Heart right ventricle (tissue), 16 donors: ENCODE data around the gene HOXA11. TPM values are rescaled to one million over a fixed set of nuclear protein-coding genes. Genes with fewer than 3 reads are reported as not detected.

Experiments used
- ATAC-seq, 8 donors: fragments of 200-7000 bp; cut with Tn5 transposase; one replicate each; pipeline ENCODE4 v1.9.1; 2020; ENCODE audit warnings: mild to moderate bottlenecking in 8 of 8, moderate library complexity in 8 of 8, moderate number of reproducible peaks in 1 of 8
- DNase-seq, 2 donors: peaks; one replicate each; pipeline ENCODE4 v3.0.0-alpha.2; 2020
- H3K27ac ChIP-seq, 10 donors: fragments of 200-600 bp; sonication (generic) in 2 of 10; one replicate each; pipeline versions ENCODE4 v1.5.0 to v1.8.0; 2020 to 2022; ENCODE audit warnings: mild to moderate bottlenecking in 3 of 10
- H3K27me3 ChIP-seq, 7 donors: fragments of 200-600 bp; one replicate each; pipeline ENCODE4 v1.8.0; 2021 to 2022; ENCODE audit warnings: mild to moderate bottlenecking in 2 of 7
- H3K36me3 ChIP-seq, 9 donors: fragments of 200-600 bp; sonication (generic) in 1 of 9; one replicate each; pipeline versions ENCODE4 v1.5.0 to v1.8.0; 2020 to 2022; ENCODE audit warnings: mild to moderate bottlenecking in 2 of 9
- H3K4me1 ChIP-seq, 9 donors: fragments of 200-600 bp; sonication (generic) in 1 of 9; one replicate each; pipeline versions ENCODE4 v1.5.0 to v1.8.0; 2020 to 2022; ENCODE audit warnings: mild to moderate bottlenecking in 4 of 9
- H3K4me3 ChIP-seq, 10 donors: fragments of 200-600 bp; sonication (generic) in 2 of 10; one replicate each; pipeline versions ENCODE4 v1.5.0 to v1.8.0; 2020 to 2022; ENCODE audit warnings: mild to moderate bottlenecking in 7 of 10, moderate library complexity in 2 of 10
- H3K9me3 ChIP-seq, 11 donors: fragments of 200-600 bp in 10 of 11; sonication (generic) in 2 of 11; one replicate each; pipeline versions ENCODE4 v1.5.0 to v1.8.0; 2013 to 2022; ENCODE audit warnings: mild to moderate bottlenecking in 2 of 11, control low read depth in 1 of 11, moderate library complexity in 1 of 11
- WGBS, 2 donors: extraction: QIAGEN DNeasy Blood & Tissue Kit; methylation state at CpG; one replicate each; pipeline ENCODE4 v1.1.7; 2013; ENCODE audit warnings: inconsistent platforms in 1 of 2; 5-methylcytosine and 5-hydroxymethylcytosine counted together
- intact Hi-C, 10 donors: fragments of 100-400 bp; cut with DNase I; formaldehyde crosslinking; loops; one replicate each; pipeline versions ENCODE4 v1.11.1 to v1.14.2; 2022
- polyA plus RNA-seq, 2 donors: library from polyadenylated mRNA; stranded (reverse); fragments of 200-250 nt; gene quantifications; one replicate each; pipeline ENCODE4 v1.2.3, GENCODE V29; 2013
- total RNA-seq, 10 donors: library from RNA; stranded (reverse); fragmentation: NEBNext Ultra II Directional in 3 of 10; extraction: Animal tissue kit (Norgen Biotek cat#: 25700) in 3 of 10; gene quantifications; one replicate each; pipeline versions ENCODE4 v1.2.1 to v1.2.4, GENCODE V29; 2021 to 2023
- TF ChIP-seq, protein P1 (sequence below), 9 donors: fragments of 200-600 bp; sonication (generic) in 2 of 9; IDR thresholded peaks; one replicate each; pipeline versions ENCODE4 v1.5.0 to v1.8.0; 2021 to 2022; ENCODE audit warnings: antibody characterized with exemption in 9 of 9, mild to moderate bottlenecking in 5 of 9, moderate library complexity in 1 of 9
- donor health status: Arrhythmogenic right ventricular cardiomyopathy.
- donor health status: ischemic (EF 13 %, LVEDD 7.1; RV severe dilation, severe dysfunction).
- donor health status: healthy with polysubstance abuse.
- donor health status: DM: no; HTN: yes; CAD: no.
- donor health status: DM: no; HTN: no; CAD: no.
- donor health status: ischemic (EF 25% LVEDD 6.9; RV normal size, moderate dysfunction).
- donor health status: ischemic (EF 25% LVEDD 5.7; RV mildly dilated, moderate dysfunction).
- donor health status: healthy.
- donor health status: DM: yes; HTN: yes; CAD: no.
- donor health status: Ischemic cardiomyopathy.
- donor health status: ischemic (EF 35%, LVEDD 5.7; RV mildly dilated, moderate dysfunction).
- donor health status: nonischemic (EF 11% LVEDD 7.7; RV severe dilation, severe dysfunction).
- donor health status: DM: yes; HTN: yes; CAD: no.
- donor health status: PGD.
- donor health status: ischemic (EF 29% LVEDD 5.4; RV normal size, mild dysfunction).
- donor health status: nonischemic (EF 23%, LVEDD 6.1; RV moderate dilation, normal function).

The HOXA11 gene
- total and polyA plus RNA-seq, 12 donors, result not detected

DNA sequence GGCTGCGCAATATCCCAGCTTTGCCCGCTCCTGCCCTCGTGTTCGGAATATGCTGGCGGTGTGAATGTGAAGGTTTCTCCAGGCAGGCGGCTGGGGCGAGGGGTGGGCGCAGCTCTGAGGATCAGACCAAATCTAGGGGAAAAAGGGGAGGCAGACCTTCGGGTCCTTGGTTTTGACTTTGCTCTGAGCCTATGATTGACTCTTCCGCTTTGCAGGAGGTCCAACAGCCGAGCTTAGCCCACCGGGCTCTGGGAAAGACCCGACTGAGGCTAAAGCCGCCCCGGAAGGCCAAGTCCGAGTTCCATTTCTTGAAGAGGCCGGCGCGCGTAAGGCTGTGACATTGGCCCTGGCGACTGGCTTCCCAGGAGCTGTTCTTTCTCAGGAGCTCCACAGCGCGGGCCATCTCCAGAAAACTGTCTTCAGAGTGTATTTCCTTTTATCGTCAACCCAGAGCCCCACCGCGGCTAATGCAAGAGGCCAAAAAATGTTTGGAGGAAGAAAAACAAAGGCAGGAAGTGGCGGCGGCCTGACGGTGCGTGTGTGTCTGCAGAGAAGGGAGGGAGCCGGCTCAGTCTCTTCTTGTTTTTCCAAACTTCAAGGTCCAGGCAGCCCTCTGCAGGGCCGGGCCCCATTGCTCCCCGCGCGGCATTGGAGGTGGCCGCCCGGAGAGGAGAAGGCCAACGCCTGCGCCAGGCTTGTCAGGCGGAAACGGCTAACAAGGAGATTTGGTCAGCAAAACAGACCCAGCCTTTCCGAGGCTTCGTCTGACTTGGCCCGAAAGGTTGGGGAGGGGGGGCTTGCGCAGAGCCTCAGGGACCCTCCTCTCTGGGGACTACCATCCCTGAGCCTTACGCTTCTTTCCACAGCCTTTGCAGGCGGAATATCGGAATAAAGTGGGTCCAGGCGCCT lies 3.6 kb upstream of the HOXA11 start:
- peaks cover 76 to 100% (median 100%) of the 10 kb centered on the region in 7 donors for H3K27me3 ChIP-seq
- WGBS, 2 donors, result 3 to 5% methylated on average over 49 of the region's 49 CpGs
- peaks cover 17 to 65% (median 42%) of the 10 kb centered on the region in 9 donors for H3K4me1 ChIP-seq
- no peaks in the 10 kb centered on the region for H3K36me3 ChIP-seq
- intact Hi-C loops, result no loop called here
- peak in 4 of 8 donors; percentile 8 to 40 (median 28) for ATAC-seq
- no peak overlapping the region for H3K27ac ChIP-seq
- H3K9me3 ChIP-seq, result no peaks in the 10 kb centered on the region
- H3K4me3 ChIP-seq, result peak overlapping the region; percentile 5 to 39 (median 20)
- no peak for DNase-seq
- TF ChIP-seq, protein P1, sequence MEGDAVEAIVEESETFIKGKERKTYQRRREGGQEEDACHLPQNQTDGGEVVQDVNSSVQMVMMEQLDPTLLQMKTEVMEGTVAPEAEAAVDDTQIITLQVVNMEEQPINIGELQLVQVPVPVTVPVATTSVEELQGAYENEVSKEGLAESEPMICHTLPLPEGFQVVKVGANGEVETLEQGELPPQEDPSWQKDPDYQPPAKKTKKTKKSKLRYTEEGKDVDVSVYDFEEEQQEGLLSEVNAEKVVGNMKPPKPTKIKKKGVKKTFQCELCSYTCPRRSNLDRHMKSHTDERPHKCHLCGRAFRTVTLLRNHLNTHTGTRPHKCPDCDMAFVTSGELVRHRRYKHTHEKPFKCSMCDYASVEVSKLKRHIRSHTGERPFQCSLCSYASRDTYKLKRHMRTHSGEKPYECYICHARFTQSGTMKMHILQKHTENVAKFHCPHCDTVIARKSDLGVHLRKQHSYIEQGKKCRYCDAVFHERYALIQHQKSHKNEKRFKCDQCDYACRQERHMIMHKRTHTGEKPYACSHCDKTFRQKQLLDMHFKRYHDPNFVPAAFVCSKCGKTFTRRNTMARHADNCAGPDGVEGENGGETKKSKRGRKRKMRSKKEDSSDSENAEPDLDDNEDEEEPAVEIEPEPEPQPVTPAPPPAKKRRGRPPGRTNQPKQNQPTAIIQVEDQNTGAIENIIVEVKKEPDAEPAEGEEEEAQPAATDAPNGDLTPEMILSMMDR (IDR thresholded peaks at IDR 0.05), result no peak

DNA sequence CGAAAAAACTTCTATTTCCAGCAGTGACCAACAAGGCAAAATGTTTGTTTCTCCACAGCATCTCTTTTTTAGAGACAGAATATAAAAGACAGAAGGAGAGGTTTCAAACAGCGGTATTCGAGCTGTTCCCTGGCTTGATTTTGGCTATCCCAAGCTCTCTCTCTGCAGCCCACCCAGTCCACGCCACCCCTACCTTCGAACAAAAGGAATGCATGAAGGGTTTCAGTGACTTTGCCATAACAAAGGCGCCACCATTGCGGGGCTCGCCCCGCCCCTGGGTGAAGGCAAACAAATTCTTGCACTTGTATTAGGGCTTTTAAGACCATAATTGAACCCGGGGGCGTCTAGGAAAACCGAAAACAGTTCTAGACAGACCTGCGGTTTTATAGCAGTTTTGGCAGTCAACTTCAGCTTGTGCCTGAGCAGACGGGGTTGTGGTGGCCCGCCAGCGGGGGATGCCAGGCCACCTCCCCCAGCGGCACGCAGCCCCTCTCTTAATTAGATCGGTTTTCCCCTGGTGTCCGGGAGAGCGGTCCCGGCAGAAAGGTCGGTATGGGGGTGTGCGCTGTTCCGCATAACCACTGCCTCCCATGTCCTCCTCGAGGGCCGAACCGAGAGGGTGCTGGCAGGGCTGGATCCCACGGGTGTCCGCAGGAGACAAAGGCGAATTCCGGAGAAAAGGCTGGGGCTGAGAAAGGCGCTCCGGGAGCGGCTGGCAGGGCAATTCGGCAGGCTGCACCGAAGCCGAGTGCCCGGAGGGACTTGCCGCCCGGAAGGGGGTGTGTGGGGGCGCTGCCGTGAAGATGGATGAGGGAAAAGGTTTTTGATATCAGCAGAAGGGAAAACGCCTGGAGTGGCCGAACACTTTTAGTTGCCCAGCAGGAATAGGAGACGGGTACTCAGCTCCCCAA lies 2.7 kb upstream of the HOXA11 start:
- TF ChIP-seq, protein P1 (IDR thresholded peaks at IDR 0.05), result no peak
- Histone ChIP-seq H3K9me3 (no peaks in the 10 kb centered on the region), H3K4me1 (peaks cover 12 to 64% (median 40%) of the 10 kb centered on the region in 9 donors), H3K4me3 (peak overlapping the region in 5 of 10 donors; percentile 8 to 39 (median 23)), H3K27me3 (peaks cover 75 to 100% (median 100%) of the 10 kb centered on the region in 7 donors), H3K27ac (no peak overlapping the region), H3K36me3 (no peaks in the 10 kb centered on the region)
- WGBS, 2 donors, result 5 to 7% methylated on average over 46 of the region's 46 CpGs
- DNase-seq (no peak), ATAC-seq (no peak)
- intact Hi-C loops, result no loop called here

DNA sequence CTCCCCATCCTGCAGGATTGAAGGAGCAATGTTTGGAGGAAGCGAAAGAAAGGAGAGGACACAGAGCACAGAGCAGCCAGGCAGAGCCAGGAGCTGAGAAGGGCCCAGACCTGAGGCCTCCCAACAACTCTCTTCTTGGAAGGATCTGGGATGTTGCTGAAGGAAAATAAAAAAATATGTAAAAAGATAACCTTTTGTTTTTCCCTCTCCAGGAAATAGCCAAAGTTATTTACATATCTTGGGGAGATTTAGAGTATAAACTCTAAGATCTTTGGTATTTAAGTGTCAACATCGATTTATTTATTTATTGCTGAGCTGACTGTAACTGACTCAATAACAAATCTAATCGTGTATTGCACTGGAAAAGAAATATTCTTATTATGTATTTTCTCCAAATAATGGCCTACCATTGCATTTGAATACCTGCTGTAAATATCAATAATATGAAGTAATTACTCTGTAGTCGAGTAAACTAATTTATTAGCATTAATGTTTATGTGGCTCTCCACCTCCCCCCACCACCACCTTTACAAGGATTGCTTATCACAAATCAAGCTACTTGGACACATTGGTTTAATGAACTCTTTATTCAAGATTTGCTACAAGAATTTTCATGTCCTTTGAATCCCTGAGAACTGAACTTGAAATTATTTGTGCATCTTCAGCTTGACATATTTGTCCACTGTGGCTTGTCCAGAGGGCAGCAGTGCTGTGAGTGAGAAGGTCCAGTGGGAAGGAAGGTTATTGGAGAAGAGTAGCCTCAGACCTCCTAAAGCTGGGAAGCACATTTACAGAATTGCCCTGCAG lies 1.8 kb upstream of the HOXA11 start:
- ATAC-seq, result no peak
- DNase-seq, result no peak
- H3K4me1 ChIP-seq, result peaks cover 8 to 56% (median 36%) of the 10 kb centered on the region in 9 donors
- H3K27me3 ChIP-seq, result peaks cover 73 to 100% (median 100%) of the 10 kb centered on the region in 7 donors
- no peaks in the 10 kb centered on the region for H3K36me3 ChIP-seq
- H3K27ac ChIP-seq, result no peak overlapping the region
- intact Hi-C loops, result no loop called here
- H3K4me3 ChIP-seq, result no peak overlapping the region
- no peaks in the 10 kb centered on the region for H3K9me3 ChIP-seq
- 23 to 30% methylated on average over 4 of the region's 4 CpGs for WGBS, 2 donors
- TF ChIP-seq, protein P1 (IDR thresholded peaks at IDR 0.05), result no peak
